Middle frontal gyrus (tissue), 1 donor: Measurements from ENCODE around the gene CCDC40.

ENCODE experiments used
- DNase-seq: peaks from one replicate; pipeline ENCODE4 v3.0.0-alpha.2; 2015; ENCODE audit warnings: low spot score; ENCODE audit errors: extremely low spot score

Gene CCDC40

GRCh38 chr17:80047176-80047575, 10.7 kb downstream of the CCDC40 start:
- no peak for DNase-seq

GRCh38 chr17:80049986-80050385, 13.5 kb downstream of the CCDC40 start:
- no peak for DNase-seq

GRCh38 chr17:80050706-80051105, 14.3 kb downstream of the CCDC40 start:
- DNase-seq: no peak

GRCh38 chr17:80051681-80052080, 15.2 kb downstream of the CCDC40 start:
- DNase-seq: no peak

GRCh38 chr17:80053102-80053501, 16.7 kb downstream of the CCDC40 start:
- no peak for DNase-seq

- DNase-seq: no peak
These were observed 19.2 kb downstream of the CCDC40 start for GRCh38 chr17:80055597-80055996.

- DNase-seq: no peak
These were observed 22.0 kb downstream of the CCDC40 start for GRCh38 chr17:80058311-80058955.

- DNase-seq: no peak
These were observed 24.2 kb downstream of the CCDC40 start for GRCh38 chr17:80060644-80061043.

GRCh38 chr17:80061421-80061820, 25.0 kb downstream of the CCDC40 start:
- DNase-seq: no peak

- DNase-seq: no peak
These were observed 27.6 kb downstream of the CCDC40 start for GRCh38 chr17:80063830-80064585.

- no peak for DNase-seq
These were observed 28.3 kb downstream of the CCDC40 start for GRCh38 chr17:80064696-80065095.

GRCh38 chr17:80065478-80066170, 29.2 kb downstream of the CCDC40 start:
- no peak for DNase-seq

GRCh38 chr17:80067393-80067986, 31.0 kb downstream of the CCDC40 start:
- no peak for DNase-seq

- no peak for DNase-seq
These were observed 32.1 kb downstream of the CCDC40 start for GRCh38 chr17:80068301-80069222.

GRCh38 chr17:80070375-80071115, 34.1 kb downstream of the CCDC40 start:
- no peak for DNase-seq

GRCh38 chr17:80071116-80071841, 34.8 kb downstream of the CCDC40 start:
- no peak for DNase-seq

- DNase-seq: no peak
These were observed 36.0 kb downstream of the CCDC40 start for GRCh38 chr17:80072410-80072809.

- no peak for DNase-seq
These were observed 43.6 kb downstream of the CCDC40 start for GRCh38 chr17:80080081-80080480.

GRCh38 chr17:80081596-80081995, 45.2 kb downstream of the CCDC40 start:
- no peak for DNase-seq
